Measurements from ENCODE around the gene ADGRF4. TPM values are rescaled to one million over a fixed set of nuclear protein-coding genes. Genes with fewer than 3 reads are reported as not detected.
"Not testable (repeated sequence)": the region's sequence is repeated elsewhere in the genome, so short reads cannot be mapped to it uniquely, and the experiment has no call there.

The ADGRF4 gene
- total and polyA plus RNA-seq, 2 of the 8 experiments (the other 6 are each of a cell fraction or from before 2014, with no cell fraction given), result 0.02 TPM; not detected in 1

GRCh38 chr6:47745269-47745668 is 46.9 kb downstream of the ADGRF4 start:
- H4K5ac ChIP-seq (ENCODE audit: insufficient read length, low read depth, low read length); H3K4me1 ChIP-seq (replicated peaks in 1 of 4; ENCODE audit: control insufficient read depth in 3 of 4, insufficient read depth in 4 of 4, low read length in 3 of 4); H3K36me3 ChIP-seq (ENCODE audit: control insufficient read depth in 2 of 4, insufficient read depth in 4 of 4, low read length in 3 of 4); H4K91ac ChIP-seq (replicated peaks; ENCODE audit: insufficient read length, low read length); H3K23ac ChIP-seq (ENCODE audit: insufficient read length); H2BK20ac ChIP-seq (ENCODE audit: low read length); H3K79me2 ChIP-seq (ENCODE audit: control insufficient read depth in 1 of 2, insufficient read depth in 2 of 2, low read length in 2 of 2); H4K8ac ChIP-seq (ENCODE audit: extremely low read depth, insufficient read depth, low read length); H3K18ac ChIP-seq (ENCODE audit: extremely low read depth, low read length); H3K56ac ChIP-seq (replicated peaks; ENCODE audit: insufficient read length, low read depth, low read length); H3K79me1 ChIP-seq (ENCODE audit: low read depth, low read length); H2AK5ac ChIP-seq (ENCODE audit: low read depth, low read length); H3K27me3 ChIP-seq (replicated peaks in 1 of 4; ENCODE audit: control insufficient read depth in 3 of 4, extremely low read depth in 1 of 4, insufficient read depth in 3 of 4, low read length in 3 of 4); H2BK15ac ChIP-seq (ENCODE audit: low read length); H2BK12ac ChIP-seq (ENCODE audit: low read depth, low read length); H3K4me3 ChIP-seq (ENCODE audit: extremely low read depth in 1 of 4, insufficient read depth in 2 of 4, low read depth in 3 of 4, low read length in 4 of 4); H3K4ac ChIP-seq (replicated peaks; ENCODE audit: insufficient read length, low read depth, low read length); H2BK120ac ChIP-seq (replicated peaks; ENCODE audit: low read depth, low read length); H3K23me2 ChIP-seq (ENCODE audit: low read depth, low read length); POLR2A ChIA-PET (ENCODE audit: partially characterized antibody); H2AFZ ChIP-seq (ENCODE audit: low read length); H3K14ac ChIP-seq (ENCODE audit: insufficient read length); FAIRE-seq; DNase-seq (ENCODE audit: low read depth in 1 of 2, low spot score in 2 of 2); H3K9me3 ChIP-seq (ENCODE audit: insufficient read depth in 2 of 2, low read depth in 1 of 2, low read length in 1 of 2); CTCF ChIA-PET (ENCODE audit: partially characterized antibody); H2BK5ac ChIP-seq (ENCODE audit: low read depth, low read length); H3K4me2 ChIP-seq (ENCODE audit: insufficient read depth in 1 of 2, low read depth in 2 of 2, low read length in 2 of 2); H3K9ac ChIP-seq (replicated peaks in 1 of 4; ENCODE audit: extremely low read depth in 1 of 4, low read depth in 3 of 4, low read length in 3 of 4); H4K20me1 ChIP-seq (replicated peaks in 1 of 2; ENCODE audit: control insufficient read depth in 1 of 2, insufficient read depth in 2 of 2, low read length in 2 of 2); H3K27ac ChIP-seq (ENCODE audit: low read depth, low read length): not testable (repeated sequence)
- WGBS, 2 experiments (ENCODE audit: extremely low coverage in 1 of 2, insufficient coverage in 1 of 2, insufficient read length in 1 of 2, insufficient replicate concordance in 2 of 2, low coverage in 1 of 2, low lambda C conversion rate in 2 of 2, missing lambda C conversion rate in 1 of 2), result 95% methylated on average over 3 of the region's 3 CpGs; no CpG with 5 or more reads in 1 of the 2 experiments

All from H1 (cell line).